ENCODE data around the gene MYL10. TPM values are rescaled to one million over a fixed set of nuclear protein-coding genes. Genes with fewer than 3 reads are reported as not detected.
"Not testable (repeated sequence)": the region's sequence is repeated elsewhere in the genome, so short reads cannot be mapped to it uniquely, and the experiment has no call there.

MYL10 gene
- polyA plus RNA-seq, 3 donors, result not detected

- 83 to 89% (median 86%) methylated on average over 2 of the region's 2 CpGs for WGBS, 3 donors
- H3K27ac ChIP-seq (ENCODE audit: low read depth, low read length), result not testable (repeated sequence)
Measured at GRCh38 chr7:101604934-101605332, 24.2 kb downstream of the MYL10 start.

- no peak overlapping the region for H3K27ac ChIP-seq (ENCODE audit: low read depth, low read length)
- 76 to 83% (median 80%) methylated on average over 5 of the region's 5 CpGs for WGBS, 3 donors
Measured at GRCh38 chr7:101604331-101604933, 24.7 kb downstream of the MYL10 start.

GRCh38 chr7:101602484-101603241, 26.4 kb downstream of the MYL10 start:
- 34 to 40% (median 38%) methylated on average over 25 of the region's 25 CpGs for WGBS, 3 donors

GRCh38 chr7:101602082-101602481, 27.0 kb downstream of the MYL10 start:
- no peak overlapping the region for H3K27ac ChIP-seq (ENCODE audit: low read depth, low read length)
- WGBS, 3 donors, result 62 to 64% (median 62%) methylated on average over 12 of the region's 12 CpGs

More at GRCh38 chr7:101602484-101603241, 26.4 kb downstream of the MYL10 start:
- no peak overlapping the region for H3K27ac ChIP-seq (ENCODE audit: low read depth, low read length)

- 88 to 92% (median 89%) methylated on average over 3 of the region's 3 CpGs for WGBS, 3 donors
- H3K27ac ChIP-seq (ENCODE audit: low read depth, low read length), result no peak overlapping the region
Measured at GRCh38 chr7:101599787-101600186, 29.3 kb downstream of the MYL10 start.

- H3K27ac ChIP-seq (ENCODE audit: low read depth, low read length), result no peak overlapping the region
- WGBS, 3 donors, result 74 to 81% (median 77%) methylated on average over 16 of the region's 16 CpGs
Measured at GRCh38 chr7:101598986-101599771, 29.9 kb downstream of the MYL10 start.

- no peak overlapping the region for H3K27ac ChIP-seq (ENCODE audit: low read depth, low read length)
- WGBS, 3 donors, result 68 to 90% (median 88%) methylated on average over 18 of the region's 18 CpGs
Measured at GRCh38 chr7:101598422-101598985, 30.6 kb downstream of the MYL10 start.

- 72 to 91% (median 73%) methylated on average over 6 of the region's 6 CpGs for WGBS, 3 donors
- H3K27ac ChIP-seq (ENCODE audit: low read depth, low read length), result no peak overlapping the region
Measured at GRCh38 chr7:101597941-101598340, 31.2 kb downstream of the MYL10 start.

GRCh38 chr7:101596898-101597297, 32.2 kb downstream of the MYL10 start:
- 48 to 84% (median 71%) methylated on average over 1 of the region's 1 CpG for WGBS, 3 donors
- H3K27ac ChIP-seq (ENCODE audit: low read depth, low read length), result no peak overlapping the region

- WGBS, 3 donors, result 86 to 91% (median 90%) methylated on average over 4 of the region's 4 CpGs
- no peak overlapping the region for H3K27ac ChIP-seq (ENCODE audit: low read depth, low read length)
Measured at GRCh38 chr7:101595766-101596537, 33.1 kb downstream of the MYL10 start.

GRCh38 chr7:101595246-101595645, 33.9 kb downstream of the MYL10 start:
- H3K27ac ChIP-seq (ENCODE audit: low read depth, low read length), result no peak overlapping the region
- WGBS, 3 donors, result 96 to 98% (median 96%) methylated on average over 1 of the region's 1 CpG

- H3K27ac ChIP-seq (ENCODE audit: low read depth, low read length), result no peak overlapping the region
- WGBS, 3 donors, result 86 to 90% (median 87%) methylated on average over 3 of the region's 3 CpGs
Measured at GRCh38 chr7:101594790-101595189, 34.3 kb downstream of the MYL10 start.

GRCh38 chr7:101593556-101593955, 35.5 kb downstream of the MYL10 start:
- 78 to 83% (median 83%) methylated on average over 6 of the region's 6 CpGs for WGBS, 3 donors
- no peak overlapping the region for H3K27ac ChIP-seq (ENCODE audit: low read depth, low read length)

GRCh38 chr7:101591504-101591903, 37.6 kb downstream of the MYL10 start:
- 79 to 93% (median 91%) methylated on average over 2 of the region's 2 CpGs for WGBS, 3 donors
- H3K27ac ChIP-seq (ENCODE audit: low read depth, low read length), result no peak overlapping the region

- H3K27ac ChIP-seq (ENCODE audit: low read depth, low read length), result no peak overlapping the region
- whole genome bisulfite sequencing, 3 donors, result 87 to 90% (median 90%) methylated on average over 18 of the region's 18 CpGs
Measured at GRCh38 chr7:101590663-101591435, 38.2 kb downstream of the MYL10 start.

GRCh38 chr7:101589976-101590662, 39.0 kb downstream of the MYL10 start:
- WGBS, 3 donors, result 80 to 85% (median 84%) methylated on average over 15 of the region's 15 CpGs

GRCh38 chr7:101589052-101589451, 40.0 kb downstream of the MYL10 start:
- WGBS, 3 donors, result 72 to 89% (median 81%) methylated on average over 5 of the region's 5 CpGs
- no peak overlapping the region for H3K27ac ChIP-seq (ENCODE audit: low read depth, low read length)

More at GRCh38 chr7:101589976-101590662, 39.0 kb downstream of the MYL10 start:
- H3K27ac ChIP-seq (ENCODE audit: low read depth, low read length), result no peak overlapping the region

All from adipose tissue (tissue), 3 donors.